Measurements from ENCODE around the gene RXRA. TPM values are rescaled to one million over a fixed set of nuclear protein-coding genes. Genes with fewer than 3 reads are reported as not detected.

The RXRA gene
- total RNA-seq, 2 experiments from 2014 or later = 22.1 to 22.5 TPM

DNA sequence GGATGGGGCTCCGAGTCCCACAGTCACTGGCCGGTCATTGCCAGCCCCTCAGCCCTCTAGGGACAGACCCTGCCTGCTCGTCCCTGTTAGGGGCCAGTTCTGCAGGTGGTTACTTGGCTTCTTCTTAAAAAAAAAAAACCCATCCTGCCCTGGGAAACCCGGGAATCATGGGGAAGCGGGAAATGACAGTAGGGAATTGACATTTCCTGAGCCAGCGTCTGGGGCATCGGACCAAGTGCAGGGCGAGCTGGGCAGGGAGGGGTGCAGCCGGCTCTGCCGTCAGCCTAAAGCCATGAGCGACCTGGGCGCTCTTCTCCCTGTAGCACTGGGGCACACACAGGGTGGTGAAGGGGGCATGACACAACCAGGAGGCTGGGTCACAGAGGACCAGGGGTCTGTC lies 66.6 kb downstream of the RXRA start:
- no peaks in the 10 kb centered on the region for H3K36me3 Mint-ChIP-seq
- ChIA-PET POLR2A (interaction anchor here (1.6 to 2.6 kb wide), 2 partner anchors 9 to 229 kb away, joined by 6 to 13 read pairs; partner anchors contain the start of gene RNU6ATAC), CTCF (interaction anchor here (0.6 to 2.5 kb wide), 3 partner anchors 50 to 1721 kb away, joined by 4 to 7 read pairs (median 7); no protein-coding TSS in a partner anchor)
- H3K27me3 Mint-ChIP-seq = peaks cover 3% of the 10 kb centered on the region
- DNase-seq = no peak
- peak overlapping the region; percentile 77 for H3K27ac Mint-ChIP-seq
- peaks cover 3% of the 10 kb centered on the region for H3K9me3 Mint-ChIP-seq
- H3K4me1 Mint-ChIP-seq (ENCODE audit: low read depth) = peaks cover 71% of the 10 kb centered on the region
- peak overlapping the region; percentile 76 for H3K4me3 Mint-ChIP-seq
- intact Hi-C loops (cut with micrococcal nuclease) = loop anchor here (5.0 to 10.0 kb wide), 3 partner anchors 66 to 1018 kb away; partner anchors contain the start of genes BRD3, RXRA, STKLD1 and SURF4

DNA sequence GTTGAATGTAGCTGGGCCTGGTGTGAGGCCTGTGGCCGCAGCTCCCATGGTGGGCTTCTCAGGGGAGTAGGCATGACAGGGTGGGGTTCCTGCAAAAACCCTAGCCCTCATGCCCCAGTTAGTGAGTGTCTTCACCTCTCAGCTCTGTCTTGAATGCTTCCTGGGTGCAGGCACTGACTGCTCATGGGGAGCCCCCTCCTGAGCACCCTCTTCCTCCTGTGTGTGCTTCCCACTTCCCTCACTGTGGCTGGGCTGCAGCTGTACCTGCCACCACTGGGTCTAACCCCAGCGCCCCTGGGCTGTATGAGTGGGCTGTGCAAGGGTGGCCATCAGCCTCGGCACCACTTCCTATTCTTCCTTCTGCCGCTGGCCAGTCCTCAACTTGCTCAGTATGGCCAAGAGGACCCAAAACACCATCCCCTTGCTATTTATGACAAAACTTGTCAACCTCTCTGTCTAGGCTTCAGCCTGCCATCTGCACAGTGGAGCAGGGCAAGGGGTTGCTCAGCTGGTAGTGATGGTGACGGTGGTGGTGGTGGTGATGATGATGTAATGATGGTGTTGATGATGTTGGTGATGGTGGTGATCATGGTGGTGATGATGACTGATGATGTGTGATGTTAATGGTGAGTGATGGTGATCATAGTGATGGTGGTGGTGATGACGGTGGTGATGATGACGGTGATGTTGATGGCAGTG lies 67.5 kb downstream of the RXRA start:
- POLR2A ChIA-PET = no interaction called here
- Mint-ChIP-seq H3K4me1 (ENCODE audit: low read depth) (peaks cover 67% of the 10 kb centered on the region), H3K27ac (peak overlapping the region; percentile 40), H3K4me3 (peak overlapping the region; percentile 76), H3K9me3 (peaks cover 3% of the 10 kb centered on the region), H3K27me3 (no peaks in the 10 kb centered on the region), H3K36me3 (no peaks in the 10 kb centered on the region)
- intact Hi-C loops (cut with micrococcal nuclease) = loop anchor here (5.0 to 10.0 kb wide), 3 partner anchors 66 to 1019 kb away; partner anchors contain the start of genes BRD3, RXRA, STKLD1 and SURF4
- CTCF ChIA-PET = interaction anchor here (1.2 kb wide), 1 partner anchor 49 kb away, joined by 3 read pairs; no protein-coding TSS in a partner anchor
- DNase-seq = peak; percentile 27

DNA sequence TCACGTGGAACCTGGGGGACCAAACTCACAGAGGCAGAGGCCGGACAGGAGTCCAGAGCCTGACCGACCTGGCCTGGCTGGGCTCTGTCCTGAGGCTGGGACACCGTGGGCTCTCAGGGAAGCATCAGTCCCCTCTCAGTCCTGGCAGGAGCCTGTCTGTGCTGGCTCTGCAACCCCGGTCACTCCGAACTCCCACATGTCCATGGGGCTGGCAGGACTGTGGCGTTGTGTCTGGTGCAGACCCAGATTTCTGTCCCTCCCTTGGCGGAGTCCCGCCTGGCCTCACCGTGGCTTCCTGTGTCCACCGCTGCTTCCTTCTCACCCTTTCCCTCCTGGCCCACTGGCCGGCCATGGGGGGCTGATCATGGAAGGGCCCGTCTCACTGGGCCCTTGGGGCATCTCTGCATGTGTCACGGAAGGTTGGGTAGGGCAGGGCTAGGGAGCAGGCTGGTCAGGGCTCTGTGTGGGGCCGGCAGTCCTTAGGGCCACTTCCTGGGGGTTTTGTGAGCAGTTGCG lies 68.8 kb downstream of the RXRA start:
- Mint-ChIP-seq H3K9me3 (peaks cover 11% of the 10 kb centered on the region), H3K27ac (peak overlapping the region; percentile 93), H3K4me3 (no peak overlapping the region), H3K27me3 (no peaks in the 10 kb centered on the region), H3K36me3 (peaks cover 4% of the 10 kb centered on the region), H3K4me1 (ENCODE audit: low read depth) (peaks cover 66% of the 10 kb centered on the region)
- intact Hi-C loops (cut with micrococcal nuclease) = loop anchor here (10.0 kb wide), 2 partner anchors 330 to 1020 kb away; partner anchors contain the start of genes BRD3, STKLD1 and SURF4
- ChIA-PET POLR2A (no interaction called here), CTCF (no interaction called here)
- DNase-seq = no peak

DNA sequence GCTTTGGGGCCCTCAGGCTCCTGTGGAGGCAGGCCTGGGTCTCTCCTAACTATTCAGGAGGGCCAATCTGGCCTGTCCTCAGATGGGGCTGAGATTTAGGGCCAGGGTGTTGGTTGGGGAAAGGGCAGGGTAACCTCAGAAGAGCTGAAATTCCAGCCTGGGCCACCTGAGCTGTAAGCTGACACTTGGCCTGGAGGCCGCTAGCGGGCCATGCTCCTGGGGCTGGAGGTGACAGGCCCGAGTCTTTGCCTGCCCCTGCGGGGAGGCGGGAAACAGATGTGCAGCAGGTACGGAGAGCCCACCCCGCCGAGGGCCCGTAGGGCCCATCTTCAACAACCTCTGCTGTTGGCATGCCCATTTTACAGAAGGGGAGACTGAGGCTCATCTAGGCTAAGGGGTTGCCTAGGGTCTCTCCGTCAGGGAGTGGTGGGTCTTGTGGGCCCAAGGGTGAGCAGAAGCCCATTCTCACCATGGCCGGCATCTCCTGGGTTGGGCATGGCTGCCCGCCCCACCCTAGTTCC lies 69.5 kb downstream of the RXRA start:
- intact Hi-C loops (cut with micrococcal nuclease) = loop anchor here (10.0 kb wide), 2 partner anchors 331 to 1021 kb away; partner anchors contain the start of genes BRD3, STKLD1 and SURF4
- Mint-ChIP-seq H3K4me1 (ENCODE audit: low read depth) (peaks cover 58% of the 10 kb centered on the region), H3K9me3 (peaks cover 11% of the 10 kb centered on the region), H3K27me3 (no peaks in the 10 kb centered on the region), H3K4me3 (peak overlapping the region; percentile 71), H3K27ac (peak overlapping the region; percentile 93), H3K36me3 (peaks cover 4% of the 10 kb centered on the region)
- POLR2A ChIA-PET = interaction anchor here (0.8 to 1.3 kb wide), 2 partner anchors 11 to 231 kb away, joined by 3 to 10 read pairs; no protein-coding TSS in a partner anchor
- peak; percentile 20 for DNase-seq
- CTCF ChIA-PET = interaction anchor here (0.8 to 1.3 kb wide), 3 partner anchors 13 to 94 kb away, joined by 4 read pairs; no protein-coding TSS in a partner anchor

DNA sequence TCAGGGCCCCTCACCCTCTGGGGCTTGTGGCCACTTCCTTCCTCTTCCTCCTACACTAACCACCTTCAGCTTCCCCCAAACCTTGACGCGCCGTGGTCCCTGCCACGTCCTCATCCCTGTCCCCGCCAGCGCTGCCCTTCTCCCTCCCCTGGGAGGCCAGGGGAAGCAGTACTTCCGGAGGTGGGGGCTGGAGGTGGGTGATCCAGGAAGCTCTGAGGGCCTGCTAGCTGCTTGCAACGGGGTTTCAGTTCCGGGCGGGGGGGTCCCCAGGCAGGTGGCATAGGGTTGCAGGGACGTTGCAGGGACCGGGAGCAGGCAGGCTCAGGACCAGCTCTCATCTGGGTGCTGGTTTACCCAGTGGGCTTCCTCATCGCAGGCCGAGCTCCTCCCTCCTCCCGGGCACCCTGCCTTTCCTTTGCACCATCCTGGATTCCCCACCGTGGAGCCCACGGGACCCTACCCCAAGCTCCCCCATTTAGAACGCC lies 70.0 kb downstream of the RXRA start:
- peak overlapping the region; percentile 71 for H3K4me3 Mint-ChIP-seq
- peaks cover 4% of the 10 kb centered on the region for H3K36me3 Mint-ChIP-seq
- H3K27ac Mint-ChIP-seq = peak overlapping the region; percentile 93
- DNase-seq = peak; percentile 84
- peaks cover 11% of the 10 kb centered on the region for H3K9me3 Mint-ChIP-seq
- POLR2A ChIA-PET = interaction anchor here (0.8 to 1.3 kb wide), 3 partner anchors 10 to 231 kb away, joined by 3 to 10 read pairs (median 3); no protein-coding TSS in a partner anchor
- no peaks in the 10 kb centered on the region for H3K27me3 Mint-ChIP-seq
- CTCF ChIA-PET = interaction anchor here (0.8 to 1.3 kb wide), 3 partner anchors 13 to 95 kb away, joined by 4 read pairs; no protein-coding TSS in a partner anchor
- intact Hi-C loops (cut with micrococcal nuclease) = loop anchor here (10.0 kb wide), 2 partner anchors 331 to 1021 kb away; partner anchors contain the start of genes BRD3, STKLD1 and SURF4
- peaks cover 54% of the 10 kb centered on the region for H3K4me1 Mint-ChIP-seq (ENCODE audit: low read depth)

- Mint-ChIP-seq H3K27me3 (no peaks in the 10 kb centered on the region), H3K36me3 (peaks cover 4% of the 10 kb centered on the region), H3K4me1 (ENCODE audit: low read depth) (peaks cover 50% of the 10 kb centered on the region), H3K9me3 (peaks cover 11% of the 10 kb centered on the region), H3K27ac (peak overlapping the region; percentile 93), H3K4me3 (peak overlapping the region; percentile 71)
- ChIA-PET CTCF (interaction anchor here (0.8 to 1.3 kb wide), 6 partner anchors 10 to 69 kb away, joined by 3 to 4 read pairs (median 4); no protein-coding TSS in a partner anchor), POLR2A (interaction anchor here (0.8 to 1.3 kb wide), 3 partner anchors 10 to 232 kb away, joined by 3 to 10 read pairs (median 3); no protein-coding TSS in a partner anchor)
- intact Hi-C loops (cut with micrococcal nuclease) = loop anchor here (10.0 kb wide), 2 partner anchors 332 to 1022 kb away; partner anchors contain the start of genes BRD3, STKLD1 and SURF4
- peak; percentile 83 for DNase-seq
Measured at GRCh38 chr9:134396825-134397224, 70.6 kb downstream of the RXRA start.

GRCh38 chr9:134398756-134399155 lies 72.5 kb downstream of the RXRA start:
- Mint-ChIP-seq H3K4me3 (no peak overlapping the region), H3K4me1 (ENCODE audit: low read depth) (peaks cover 38% of the 10 kb centered on the region), H3K36me3 (peaks cover 4% of the 10 kb centered on the region), H3K27me3 (no peaks in the 10 kb centered on the region), H3K9me3 (peaks cover 11% of the 10 kb centered on the region), H3K27ac (no peak overlapping the region)
- no peak for DNase-seq
- ChIA-PET POLR2A (no interaction called here), CTCF (interaction anchor here (0.6 to 1.4 kb wide), 4 partner anchors 8 to 384 kb away, joined by 3 to 4 read pairs (median 3); partner anchors contain the start of gene RNU6ATAC)
- intact Hi-C loops (cut with micrococcal nuclease) = loop anchor here (10.0 kb wide), 2 partner anchors 334 to 1024 kb away; partner anchors contain the start of genes BRD3, STKLD1 and SURF4

- intact Hi-C loops (cut with micrococcal nuclease) = loop anchor here (10.0 kb wide), 2 partner anchors 335 to 1025 kb away; partner anchors contain the start of genes BRD3, STKLD1 and SURF4
- H3K27ac Mint-ChIP-seq = no peak overlapping the region
- H3K4me1 Mint-ChIP-seq (ENCODE audit: low read depth) = peaks cover 41% of the 10 kb centered on the region
- peak; percentile 37 for DNase-seq
- ChIA-PET POLR2A (no interaction called here), CTCF (interaction anchor here (1.1 to 1.4 kb wide), 4 partner anchors 8 to 235 kb away, joined by 3 to 4 read pairs (median 3); partner anchors contain the start of gene RNU6ATAC)
- H3K9me3 Mint-ChIP-seq = peaks cover 8% of the 10 kb centered on the region
- H3K4me3 Mint-ChIP-seq = no peak overlapping the region
- peaks cover 4% of the 10 kb centered on the region for H3K36me3 Mint-ChIP-seq
- no peaks in the 10 kb centered on the region for H3K27me3 Mint-ChIP-seq
Measured at GRCh38 chr9:134399435-134400056, 73.3 kb downstream of the RXRA start.

DNA sequence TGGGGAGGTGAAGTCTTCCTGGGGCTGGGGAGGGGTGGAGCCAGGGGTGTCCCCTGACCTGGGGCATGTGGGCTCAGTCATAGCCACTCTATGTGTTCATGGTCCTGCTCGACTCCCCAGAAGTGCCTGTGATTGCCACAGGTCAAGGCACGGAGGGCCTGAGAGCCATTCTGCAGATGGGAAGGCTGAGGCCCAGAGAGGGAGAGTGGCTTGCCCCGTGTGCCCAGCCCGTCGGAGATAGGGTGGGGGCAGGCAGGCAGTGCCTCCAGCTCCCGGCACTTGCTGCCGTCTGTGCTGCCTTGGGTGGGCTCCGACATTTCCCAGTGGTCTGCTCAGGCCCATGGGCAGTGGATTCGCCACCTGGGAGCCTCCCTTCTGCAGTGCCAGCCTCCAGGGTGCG lies 74.0 kb downstream of the RXRA start:
- POLR2A ChIA-PET = no interaction called here
- H3K27ac Mint-ChIP-seq = no peak overlapping the region

DNA sequence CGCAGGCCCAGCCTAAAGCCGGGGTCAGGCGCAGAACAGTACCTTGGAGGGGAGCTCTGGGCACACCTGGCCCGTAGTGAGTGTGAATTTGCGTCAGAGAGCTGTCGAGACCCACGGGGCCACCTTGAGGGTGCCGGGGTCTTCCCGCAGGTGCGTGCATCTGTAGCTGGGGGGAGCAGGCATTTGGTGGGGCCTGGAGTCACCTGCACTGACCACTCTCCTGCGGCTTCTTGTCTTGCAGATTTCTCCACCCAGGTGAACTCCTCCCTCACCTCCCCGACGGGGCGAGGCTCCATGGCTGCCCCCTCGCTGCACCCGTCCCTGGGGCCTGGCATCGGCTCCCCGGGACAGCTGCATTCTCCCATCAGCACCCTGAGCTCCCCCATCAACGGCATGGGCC lies 75.1 kb downstream of the RXRA start:
- Mint-ChIP-seq H3K27ac (no peak overlapping the region), H3K4me1 (ENCODE audit: low read depth) (peaks cover 43% of the 10 kb centered on the region), H3K4me3 (no peak overlapping the region), H3K9me3 (peaks cover 8% of the 10 kb centered on the region), H3K36me3 (peaks cover 4% of the 10 kb centered on the region), H3K27me3 (no peaks in the 10 kb centered on the region)
- intact Hi-C loops (cut with micrococcal nuclease) = no loop called here
- no peak for DNase-seq
- CTCF ChIA-PET = interaction anchor here (1.6 kb wide), 1 partner anchor 10 kb away, joined by 3 read pairs; no protein-coding TSS in a partner anchor
- POLR2A ChIA-PET = no interaction called here

More for the DNA sequence above, 74.0 kb downstream of the RXRA start:
- Mint-ChIP-seq H3K36me3 (peaks cover 4% of the 10 kb centered on the region), H3K4me1 (ENCODE audit: low read depth) (peaks cover 43% of the 10 kb centered on the region), H3K27me3 (no peaks in the 10 kb centered on the region), H3K9me3 (peaks cover 8% of the 10 kb centered on the region), H3K4me3 (no peak overlapping the region)
- DNase-seq = no peak
- CTCF ChIA-PET = interaction anchor here (1.3 kb wide), 1 partner anchor 8 kb away, joined by 3 read pairs; no protein-coding TSS in a partner anchor
- intact Hi-C loops (cut with micrococcal nuclease) = no loop called here

DNA sequence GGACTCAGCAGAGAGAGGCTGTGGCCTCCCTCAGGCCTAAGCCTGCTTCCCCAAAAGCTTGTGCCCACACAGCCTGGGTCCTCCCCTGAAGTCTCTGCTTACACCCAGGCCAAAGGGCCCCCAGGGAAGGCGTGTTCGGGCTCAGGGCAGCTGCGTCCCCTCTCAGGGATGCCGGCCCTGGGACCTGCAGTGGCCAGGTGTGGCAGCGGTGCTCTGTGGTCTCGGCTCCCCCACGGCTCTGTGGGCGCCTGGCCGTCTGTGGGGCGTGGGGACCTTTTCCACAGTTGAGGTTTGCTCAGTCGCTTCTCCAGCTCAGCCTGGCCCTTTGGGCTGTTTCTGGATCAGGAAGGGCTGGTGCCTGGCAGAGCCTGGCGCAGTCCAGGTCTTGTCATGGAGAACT lies 75.9 kb downstream of the RXRA start:
- peaks cover 4% of the 10 kb centered on the region for H3K36me3 Mint-ChIP-seq
- no peak overlapping the region for H3K27ac Mint-ChIP-seq
- intact Hi-C loops (cut with micrococcal nuclease) = no loop called here
- POLR2A ChIA-PET = no interaction called here
- CTCF ChIA-PET = interaction anchor here (0.7 to 1.6 kb wide), 2 partner anchors 11 to 41 kb away, joined by 3 read pairs; no protein-coding TSS in a partner anchor
- peaks cover 43% of the 10 kb centered on the region for H3K4me1 Mint-ChIP-seq (ENCODE audit: low read depth)
- no peak for DNase-seq
- peaks cover 8% of the 10 kb centered on the region for H3K9me3 Mint-ChIP-seq
- no peaks in the 10 kb centered on the region for H3K27me3 Mint-ChIP-seq
- H3K4me3 Mint-ChIP-seq = no peak overlapping the region

Data from activated CD4-positive, alpha-beta memory T cell treated with anti-CD3 and anti-CD28 coated beads for 36 hours (primary cell).